ENCODE measurements around the gene KRT73. TPM values are rescaled to one million over a fixed set of nuclear protein-coding genes. Genes with fewer than 3 reads are reported as not detected.

Gene KRT73
- total RNA-seq, 3 donors from 2014 or later: not detected

DNA sequence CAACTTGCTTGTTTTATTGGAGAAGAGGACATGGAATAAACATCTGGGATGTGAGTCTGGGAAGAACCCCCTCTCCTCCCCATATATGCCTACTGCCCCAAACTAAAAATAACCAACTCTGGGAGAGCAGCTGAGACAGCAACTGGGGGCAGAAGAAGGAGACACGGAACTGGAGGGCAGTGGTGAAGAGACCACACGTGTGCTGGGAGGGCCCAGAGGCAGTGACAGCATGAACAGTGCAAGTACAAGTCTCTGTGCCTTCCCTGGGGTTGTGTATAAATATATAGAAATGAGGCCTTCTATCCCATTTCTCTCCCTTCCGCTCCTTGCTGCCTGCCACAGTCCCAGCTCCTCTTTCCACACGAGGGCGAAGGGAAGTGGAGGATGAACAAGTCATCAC, 4.0 kb upstream of the KRT73 start:
- Histone ChIP-seq H3K9me3 (no peaks in the 10 kb centered on the region), H3K27me3 (no peaks in the 10 kb centered on the region), H3K27ac (no peak overlapping the region), H3K4me1 (no peaks in the 10 kb centered on the region), H3K36me3 (no peaks in the 10 kb centered on the region), H3K4me3 (no peak overlapping the region)
- no peak for DNase-seq (ENCODE audit: low spot score in 2 of 2)
- intact Hi-C loops (cut with DNase I; ENCODE audit: low total_unique reads): no loop called here
- TF ChIP-seq POLR2AphosphoS5 (IDR thresholded peaks at IDR 0.05) (no peak), POLR2A (IDR thresholded peaks at IDR 0.05) (no peak)
- TF ChIP-seq, protein P1, sequence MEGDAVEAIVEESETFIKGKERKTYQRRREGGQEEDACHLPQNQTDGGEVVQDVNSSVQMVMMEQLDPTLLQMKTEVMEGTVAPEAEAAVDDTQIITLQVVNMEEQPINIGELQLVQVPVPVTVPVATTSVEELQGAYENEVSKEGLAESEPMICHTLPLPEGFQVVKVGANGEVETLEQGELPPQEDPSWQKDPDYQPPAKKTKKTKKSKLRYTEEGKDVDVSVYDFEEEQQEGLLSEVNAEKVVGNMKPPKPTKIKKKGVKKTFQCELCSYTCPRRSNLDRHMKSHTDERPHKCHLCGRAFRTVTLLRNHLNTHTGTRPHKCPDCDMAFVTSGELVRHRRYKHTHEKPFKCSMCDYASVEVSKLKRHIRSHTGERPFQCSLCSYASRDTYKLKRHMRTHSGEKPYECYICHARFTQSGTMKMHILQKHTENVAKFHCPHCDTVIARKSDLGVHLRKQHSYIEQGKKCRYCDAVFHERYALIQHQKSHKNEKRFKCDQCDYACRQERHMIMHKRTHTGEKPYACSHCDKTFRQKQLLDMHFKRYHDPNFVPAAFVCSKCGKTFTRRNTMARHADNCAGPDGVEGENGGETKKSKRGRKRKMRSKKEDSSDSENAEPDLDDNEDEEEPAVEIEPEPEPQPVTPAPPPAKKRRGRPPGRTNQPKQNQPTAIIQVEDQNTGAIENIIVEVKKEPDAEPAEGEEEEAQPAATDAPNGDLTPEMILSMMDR (IDR thresholded peaks at IDR 0.05): no peak

DNA sequence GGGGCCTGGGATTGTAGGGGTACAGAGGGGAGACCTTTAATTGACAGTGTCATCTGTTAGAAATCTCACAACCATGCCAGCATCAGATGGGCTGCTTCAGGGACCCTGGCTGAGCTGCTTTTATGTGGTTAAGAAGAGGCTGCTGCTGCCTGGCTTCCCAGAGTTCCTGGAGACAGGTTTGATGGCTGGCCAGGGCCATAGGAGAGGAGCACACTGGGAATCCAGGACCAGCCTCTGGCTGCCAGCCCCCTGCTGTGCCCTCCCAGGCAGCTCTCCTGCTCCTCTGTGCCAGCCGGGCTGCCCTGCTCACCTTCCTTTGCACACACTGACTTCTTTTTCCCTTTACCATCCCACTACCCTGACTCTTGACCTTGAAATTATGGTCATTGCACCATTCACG, 507 bp upstream of the KRT73 start:
- no peak overlapping the region for H3K4me3 ChIP-seq
- no peak for TF ChIP-seq POLR2A (IDR thresholded peaks at IDR 0.05)
- TF ChIP-seq, protein P1 (IDR thresholded peaks at IDR 0.05): no peak
- no peak for TF ChIP-seq POLR2AphosphoS5 (IDR thresholded peaks at IDR 0.05)
- no peaks in the 10 kb centered on the region for H3K27me3 ChIP-seq
- no peak for DNase-seq (ENCODE audit: low spot score in 2 of 2)
- intact Hi-C loops (cut with DNase I; ENCODE audit: low total_unique reads): no loop called here
- no peaks in the 10 kb centered on the region for H3K36me3 ChIP-seq
- no peaks in the 10 kb centered on the region for H3K4me1 ChIP-seq
- no peak overlapping the region for H3K27ac ChIP-seq
- H3K9me3 ChIP-seq: no peaks in the 10 kb centered on the region

DNA sequence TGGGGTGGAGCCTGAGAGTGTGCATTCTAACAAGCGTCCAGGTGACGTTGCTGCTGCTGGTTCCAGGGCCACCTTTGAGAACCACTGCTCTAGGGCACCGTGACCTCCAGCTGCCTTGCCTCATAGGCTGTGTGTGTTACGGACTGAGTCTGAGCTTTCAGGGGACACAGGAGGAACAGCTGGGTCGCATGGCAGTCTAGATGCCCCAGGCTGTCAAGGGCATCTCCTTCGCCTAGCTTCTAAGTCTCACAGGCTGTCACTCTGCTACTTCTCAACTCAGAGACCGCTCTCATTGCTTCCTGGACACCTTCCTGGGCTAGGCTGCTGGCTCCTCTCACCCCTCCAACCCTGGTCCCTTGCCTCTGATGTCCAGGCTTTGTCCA, 965 bp downstream of the KRT73 start:
- H3K9me3 ChIP-seq: no peaks in the 10 kb centered on the region
- no peaks in the 10 kb centered on the region for H3K4me1 ChIP-seq
- intact Hi-C loops (cut with DNase I; ENCODE audit: low total_unique reads): no loop called here
- H3K27me3 ChIP-seq: no peaks in the 10 kb centered on the region
- H3K36me3 ChIP-seq: no peaks in the 10 kb centered on the region
- TF ChIP-seq, protein P1 (IDR thresholded peaks at IDR 0.05): no peak
- TF ChIP-seq POLR2A (IDR thresholded peaks at IDR 0.05) (no peak), POLR2AphosphoS5 (IDR thresholded peaks at IDR 0.05) (no peak)
- no peak overlapping the region for H3K4me3 ChIP-seq
- H3K27ac ChIP-seq: no peak overlapping the region
- no peak for DNase-seq (ENCODE audit: low spot score in 2 of 2)

DNA sequence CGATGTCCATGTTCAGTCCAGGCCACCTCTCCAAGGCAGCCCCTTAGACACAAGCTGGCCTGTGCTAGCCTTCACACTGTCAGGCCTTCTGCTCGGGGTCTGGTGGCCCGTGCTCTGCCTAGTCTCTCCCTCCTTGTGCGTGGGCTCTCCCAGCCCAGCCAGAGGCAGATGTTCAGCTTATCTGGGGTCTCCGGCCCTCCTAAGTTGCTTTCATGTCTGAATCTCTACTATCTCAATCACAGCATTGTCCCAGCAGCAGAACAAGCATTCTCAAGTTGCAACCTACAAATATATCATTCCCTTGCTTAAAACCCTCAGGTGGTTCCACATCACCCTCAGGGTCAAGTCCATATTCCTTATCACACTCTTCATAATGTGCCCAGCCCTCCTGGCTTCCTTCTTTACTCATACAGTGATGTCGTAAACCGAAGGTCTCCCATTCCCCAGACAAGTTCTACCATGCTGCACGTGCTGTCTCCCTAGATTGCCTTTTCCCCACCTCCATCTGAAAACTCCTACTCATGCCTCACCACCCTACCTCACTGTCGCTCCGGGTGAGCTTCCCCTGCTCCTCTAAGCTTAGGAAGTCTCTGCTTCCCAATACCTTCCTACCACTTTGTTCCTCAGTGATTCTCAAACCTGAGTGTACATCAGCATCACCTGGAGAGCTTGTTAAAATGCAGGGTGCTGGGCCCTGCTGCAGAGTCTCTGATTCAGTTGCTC, 1.5 kb downstream of the KRT73 start:
- Histone ChIP-seq H3K36me3 (no peaks in the 10 kb centered on the region), H3K4me1 (no peaks in the 10 kb centered on the region), H3K9me3 (no peaks in the 10 kb centered on the region), H3K27me3 (no peaks in the 10 kb centered on the region), H3K4me3 (no peak overlapping the region), H3K27ac (no peak overlapping the region)
- intact Hi-C loops (cut with DNase I; ENCODE audit: low total_unique reads): no loop called here
- DNase-seq (ENCODE audit: low spot score in 2 of 2): no peak
- TF ChIP-seq POLR2A (IDR thresholded peaks at IDR 0.05) (no peak), POLR2AphosphoS5 (IDR thresholded peaks at IDR 0.05) (no peak)
- TF ChIP-seq, protein P1 (IDR thresholded peaks at IDR 0.05): no peak

DNA sequence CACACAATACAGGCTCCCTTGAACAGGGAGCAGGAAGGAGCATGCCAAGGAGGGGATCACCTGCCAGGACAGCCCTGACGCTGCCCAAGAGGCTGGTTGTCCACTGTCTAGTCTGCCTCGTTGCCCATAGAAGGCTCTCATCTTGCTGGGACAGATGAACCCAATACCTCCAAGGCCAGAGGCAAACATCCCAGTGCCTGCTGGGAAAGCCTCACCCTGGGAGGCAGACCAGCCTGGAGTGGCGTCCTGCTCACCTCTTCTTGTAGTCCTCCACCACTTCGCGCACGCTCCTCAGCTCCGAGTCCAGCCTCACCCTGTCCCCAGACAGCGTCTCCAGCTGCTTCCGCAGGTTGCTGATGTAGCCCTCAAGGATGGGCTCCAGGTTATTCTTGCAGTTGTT, 2.4 kb downstream of the KRT73 start:
- Histone ChIP-seq H3K4me3 (no peak overlapping the region), H3K36me3 (no peaks in the 10 kb centered on the region), H3K9me3 (no peaks in the 10 kb centered on the region), H3K4me1 (no peaks in the 10 kb centered on the region), H3K27ac (no peak overlapping the region), H3K27me3 (peaks cover 0 to 1% of the 10 kb centered on the region in 2 donors)
- intact Hi-C loops (cut with DNase I; ENCODE audit: low total_unique reads): no loop called here
- DNase-seq (ENCODE audit: low spot score in 2 of 2): no peak
- no peak for TF ChIP-seq POLR2AphosphoS5 (IDR thresholded peaks at IDR 0.05)
- TF ChIP-seq, protein P1 (IDR thresholded peaks at IDR 0.05): no peak
- no peak for TF ChIP-seq POLR2A (IDR thresholded peaks at IDR 0.05)
